Measurements from ENCODE around the gene NBPF3.
"Not testable (repeated sequence)": the region's sequence is repeated elsewhere in the genome, so short reads cannot be mapped to it uniquely, and the experiment has no call there.

Gene NBPF3

DNA sequence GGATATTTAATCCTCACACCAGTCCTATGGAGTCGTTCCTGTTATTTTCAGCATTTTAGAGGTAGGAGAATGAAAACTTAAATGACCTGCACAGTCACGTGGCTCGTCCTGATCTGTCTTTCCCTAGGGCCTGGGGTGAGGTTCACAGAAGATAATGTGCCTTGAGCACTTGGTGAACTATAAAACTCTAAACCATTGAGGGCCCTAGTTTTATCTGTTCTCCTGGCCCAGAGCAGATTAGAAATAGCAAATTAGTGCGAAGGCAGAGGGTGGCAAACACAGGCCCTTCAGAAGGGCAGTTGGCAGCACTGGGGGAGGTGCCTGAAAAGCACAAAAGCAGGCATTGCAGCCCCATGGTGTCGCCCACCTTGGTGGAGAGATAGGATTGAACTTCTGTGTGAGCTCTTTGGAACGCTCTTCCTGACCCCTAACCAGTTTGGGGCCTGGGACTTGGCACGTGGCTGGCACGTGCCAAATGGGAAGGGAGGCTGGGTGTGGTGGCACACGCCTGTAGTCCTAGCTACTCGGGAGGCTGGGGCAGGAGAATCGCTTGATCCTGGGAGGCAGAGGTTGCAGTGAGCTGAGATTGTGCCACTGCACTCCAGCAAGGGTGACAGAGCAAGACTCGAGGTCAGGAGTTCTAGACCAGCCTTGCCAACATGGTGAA lies 1.2 kb upstream of the NBPF3 start:
- not testable (repeated sequence) for DNase-seq (ENCODE audit: low read depth in 1 of 2, low spot score in 1 of 2)

DNA sequence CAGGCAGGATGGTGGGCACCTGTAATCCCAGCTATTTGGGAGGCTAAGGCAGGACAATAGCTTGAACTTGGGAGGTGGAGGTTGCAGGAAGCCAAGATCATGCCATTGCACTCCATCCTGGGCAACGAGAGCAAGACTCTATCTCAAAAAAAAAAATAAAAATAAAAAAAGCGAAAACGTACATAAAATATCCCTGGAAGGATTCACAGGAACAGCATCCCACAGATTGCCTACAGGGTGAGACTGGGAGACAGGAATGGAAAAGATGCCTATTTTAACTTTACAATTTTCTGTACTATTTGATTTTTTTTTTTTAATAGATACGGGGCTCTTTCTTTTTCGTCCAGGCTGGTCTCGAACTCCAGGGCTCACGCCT lies 604 bp upstream of the NBPF3 start:
- no peak for DNase-seq (ENCODE audit: low read depth in 1 of 2, low spot score in 1 of 2)

DNA sequence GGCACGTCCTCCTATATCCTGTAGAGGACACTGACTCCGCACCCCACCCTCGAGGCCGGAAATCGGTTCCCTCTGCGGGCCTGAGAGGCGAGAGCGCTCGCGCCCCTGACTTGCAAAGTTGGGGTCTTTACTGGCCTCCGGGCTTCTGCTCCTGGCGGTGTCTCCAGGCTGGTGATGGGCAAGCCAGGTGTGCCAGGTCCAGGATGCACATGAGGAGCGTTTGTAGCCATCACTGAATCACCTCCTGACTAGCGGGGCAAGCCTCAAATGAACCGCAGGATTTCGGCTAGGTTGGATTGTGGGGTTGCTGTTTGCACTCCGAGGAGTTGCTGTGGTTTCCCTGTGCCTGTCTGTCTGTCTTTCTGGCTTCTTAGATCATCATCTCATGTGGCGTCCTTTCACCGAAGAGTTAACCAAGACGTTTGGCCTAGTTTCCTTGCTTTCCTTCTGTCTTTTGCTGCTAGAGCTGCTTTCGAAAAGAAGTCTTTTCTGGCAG lies 741 bp downstream of the NBPF3 start:
- DNase-seq (ENCODE audit: low read depth in 1 of 2, low spot score in 1 of 2) = not testable (repeated sequence)

DNA sequence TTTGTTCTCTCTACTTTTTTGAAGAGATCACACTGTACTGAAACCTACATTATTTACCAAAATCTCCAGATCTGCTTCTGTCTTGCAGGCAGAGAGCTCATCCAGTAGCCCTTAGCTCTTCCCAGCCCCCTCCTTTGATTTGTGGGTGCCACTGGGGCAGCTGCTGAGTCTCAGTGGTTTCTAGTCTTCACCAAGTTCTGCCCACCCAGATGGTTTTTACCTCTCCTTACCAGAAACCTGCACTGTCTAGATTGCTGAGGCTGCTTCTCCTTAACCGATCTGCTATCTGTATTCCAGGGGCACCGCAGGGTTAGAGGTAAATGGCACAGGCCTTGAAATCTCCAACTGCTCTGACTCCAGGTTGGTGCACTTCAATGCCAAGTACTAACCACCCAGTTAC lies 6.7 kb downstream of the NBPF3 start:
- not testable (repeated sequence) for DNase-seq (ENCODE audit: low read depth in 1 of 2, low spot score in 1 of 2)

DNA sequence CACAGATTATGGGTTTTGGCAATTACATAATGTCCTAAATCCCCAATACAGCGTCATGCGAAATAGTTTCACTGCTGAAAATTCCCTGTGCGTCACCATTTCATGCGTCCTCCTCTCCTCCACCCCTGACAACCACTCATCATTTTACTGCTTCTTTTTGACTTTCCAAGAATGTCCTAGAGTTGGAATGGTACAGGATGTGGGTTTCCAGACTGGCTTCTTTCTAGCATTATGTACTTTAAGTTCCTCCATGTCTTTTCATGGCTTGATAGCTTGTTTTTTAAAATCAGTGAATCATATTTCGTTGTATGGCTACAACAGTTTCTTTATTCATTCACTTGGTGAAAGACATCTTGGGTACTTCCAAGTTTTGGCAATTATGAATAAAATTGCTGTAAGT lies 7.4 kb downstream of the NBPF3 start:
- no peak for DNase-seq (ENCODE audit: low read depth in 1 of 2, low spot score in 1 of 2)

DNA sequence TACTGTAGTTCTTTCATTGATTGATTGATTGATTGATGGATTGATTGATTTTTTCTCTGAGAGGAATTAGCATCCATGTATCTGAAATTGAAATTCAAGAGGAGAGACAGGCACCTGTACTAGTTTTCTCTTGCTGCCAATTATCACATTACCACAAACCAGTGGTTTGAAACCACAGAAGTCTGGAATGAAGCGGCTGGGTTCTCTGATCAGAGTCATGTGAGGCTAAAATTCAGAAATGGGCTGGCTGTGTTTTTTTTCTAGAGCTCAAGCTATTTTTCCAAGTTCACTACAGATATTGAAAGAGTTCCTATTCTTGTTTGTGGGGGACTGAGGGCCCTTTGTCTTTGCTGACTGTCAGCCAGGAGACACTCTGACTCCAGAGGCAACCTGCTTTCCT lies 10.0 kb downstream of the NBPF3 start:
- no peak for DNase-seq (ENCODE audit: low read depth in 1 of 2, low spot score in 1 of 2)

DNA sequence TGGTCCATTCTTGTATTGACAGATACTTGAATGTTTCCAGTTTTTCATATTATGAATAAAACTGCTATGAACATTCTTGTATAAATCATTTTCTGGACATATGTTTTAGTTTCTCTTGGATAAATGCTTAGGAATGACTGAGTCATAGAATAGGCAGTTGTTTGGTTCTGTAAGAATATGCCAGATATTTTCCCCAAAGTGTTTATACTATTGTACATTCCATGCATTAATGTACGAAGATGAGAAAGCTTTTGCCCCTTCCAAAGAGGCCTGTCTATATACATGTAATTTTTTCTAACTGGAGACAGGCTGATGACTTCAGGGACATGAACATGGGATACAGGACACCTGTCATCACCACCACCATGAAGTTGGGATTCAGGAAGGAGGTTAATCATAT lies 11.3 kb downstream of the NBPF3 start:
- DNase-seq (ENCODE audit: low read depth in 1 of 2, low spot score in 1 of 2) = no peak

DNA sequence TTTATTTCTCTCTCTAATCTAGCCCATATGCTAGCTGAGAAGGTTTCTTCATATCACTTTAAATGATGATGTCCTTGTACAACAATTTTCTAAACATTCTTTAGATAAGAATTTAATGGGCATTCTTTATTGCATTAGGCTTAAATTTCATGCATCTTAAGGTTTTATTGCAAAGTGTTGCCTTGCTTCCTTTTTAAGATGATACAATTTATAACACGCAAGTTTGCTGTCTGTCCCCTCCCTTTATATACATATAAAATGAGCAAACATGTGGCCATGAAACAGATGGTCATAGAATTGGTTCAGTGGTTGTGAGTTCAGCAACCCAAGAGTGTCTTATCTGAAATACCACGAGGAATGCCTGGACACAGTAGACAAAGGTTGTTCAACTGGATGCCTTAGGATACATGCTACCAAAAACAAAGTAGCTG lies 12.1 kb downstream of the NBPF3 start:
- no peak for DNase-seq (ENCODE audit: low read depth in 1 of 2, low spot score in 1 of 2)

DNA sequence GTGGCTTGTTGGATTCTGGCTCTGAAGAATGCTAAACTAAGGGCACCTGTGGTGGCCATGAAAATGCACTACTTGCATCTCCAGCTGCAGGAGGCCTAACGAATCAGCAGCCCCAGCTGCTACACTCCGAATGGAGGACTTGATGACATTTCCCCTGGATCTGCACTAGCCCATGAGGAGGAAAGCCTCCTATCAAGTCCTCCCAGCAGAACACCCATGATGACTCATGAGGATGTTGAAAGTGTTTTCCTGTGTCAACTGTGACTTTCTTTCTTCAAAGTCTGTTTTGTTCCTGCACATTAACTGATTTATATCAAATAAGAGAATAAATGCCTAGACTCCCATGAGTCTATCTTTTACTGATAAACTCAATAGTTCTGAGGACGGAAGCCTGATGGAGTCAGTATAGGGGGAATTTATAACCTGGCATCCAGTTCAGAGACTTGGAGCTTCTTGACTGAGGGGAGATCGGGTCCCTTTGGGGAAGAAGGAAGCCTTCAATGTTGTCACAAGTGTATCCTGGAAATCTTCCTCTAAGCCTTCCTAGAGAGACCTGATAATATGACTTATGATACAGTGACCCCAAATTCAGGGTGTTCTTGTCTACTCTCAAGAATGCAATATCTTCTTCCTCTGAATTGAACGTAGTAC lies 14.2 kb downstream of the NBPF3 start:
- not testable (repeated sequence) for DNase-seq (ENCODE audit: low read depth in 1 of 2, low spot score in 1 of 2)

DNA sequence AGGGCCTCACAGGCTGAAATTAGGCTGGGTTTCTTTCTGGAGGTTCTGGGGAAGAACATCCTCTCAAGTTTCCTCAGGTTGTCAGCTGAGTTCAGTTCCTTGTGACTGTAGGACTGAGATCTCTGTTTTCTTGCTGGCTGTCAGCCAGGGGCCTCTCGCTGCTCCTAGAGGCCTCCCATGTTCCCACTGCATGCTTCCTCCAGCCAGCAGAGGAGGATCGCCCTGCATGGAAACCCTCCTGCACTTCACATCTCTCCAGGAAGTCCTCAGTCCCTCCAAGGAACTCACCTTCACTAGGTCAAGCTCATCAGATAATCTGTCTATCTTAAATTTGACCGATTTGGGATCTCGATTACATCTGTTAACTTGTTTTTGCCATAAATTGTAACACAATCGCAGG lies 15.0 kb downstream of the NBPF3 start:
- not testable (repeated sequence) for DNase-seq (ENCODE audit: low read depth in 1 of 2, low spot score in 1 of 2)

DNA sequence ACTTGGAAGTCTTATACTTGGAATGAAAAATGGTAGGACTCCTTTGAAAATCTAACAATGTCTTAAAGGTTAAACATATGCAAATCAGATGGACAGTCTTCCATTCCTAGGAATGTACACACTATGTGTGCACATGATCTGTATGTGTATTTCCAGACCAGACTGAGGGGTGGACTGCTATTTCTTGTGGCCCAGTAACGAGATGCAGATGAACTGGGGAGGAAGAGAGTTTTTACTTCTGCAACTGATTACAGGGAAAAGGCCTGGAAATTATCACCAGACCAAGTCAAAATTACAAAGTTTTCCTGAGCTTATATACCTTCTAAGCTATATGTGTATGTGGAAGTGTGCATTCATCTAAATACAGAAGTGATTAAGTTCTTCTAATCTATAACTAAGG lies 17.7 kb downstream of the NBPF3 start:
- DNase-seq (ENCODE audit: low read depth in 1 of 2, low spot score in 1 of 2) = no peak

DNA sequence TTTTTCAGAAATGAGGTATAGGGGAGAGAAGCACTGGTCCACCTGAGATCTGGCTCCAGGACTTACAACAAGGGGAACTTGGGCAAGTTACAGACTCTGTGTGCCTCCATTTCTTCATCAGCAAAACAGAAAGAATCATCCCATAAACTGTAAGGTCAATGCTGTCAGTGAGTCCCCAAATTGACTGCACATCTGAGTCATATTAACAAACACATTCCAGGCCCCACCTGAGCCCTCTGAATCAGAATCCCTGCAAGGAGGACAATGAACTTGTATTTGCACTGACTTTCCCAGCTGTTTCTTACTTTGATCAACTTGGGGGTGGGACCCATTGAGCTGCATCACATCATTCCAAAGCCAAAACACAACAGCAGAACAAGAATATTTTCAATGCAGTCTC lies 25.2 kb downstream of the NBPF3 start:
- not testable (repeated sequence) for DNase-seq (ENCODE audit: low read depth in 1 of 2, low spot score in 1 of 2)

DNA sequence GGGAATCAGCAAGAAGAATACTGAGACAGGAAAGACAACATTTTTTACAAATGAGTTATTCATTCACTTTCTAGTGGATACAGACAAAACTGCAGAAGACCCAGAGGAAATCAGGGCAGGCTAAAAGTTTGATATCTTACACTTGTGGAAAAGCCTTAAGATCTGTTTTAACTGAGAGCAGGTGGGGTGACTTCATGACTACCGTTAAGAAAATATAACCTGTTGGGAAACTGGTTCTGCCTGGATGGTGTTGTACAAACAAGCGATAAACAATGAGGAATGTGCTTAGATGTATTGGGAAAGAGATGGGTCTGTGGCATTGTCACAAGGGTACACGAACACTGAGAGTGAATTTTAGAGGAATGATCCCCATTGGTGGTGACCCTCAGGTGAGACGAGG lies 28.0 kb downstream of the NBPF3 start:
- not testable (repeated sequence) for DNase-seq (ENCODE audit: low read depth in 1 of 2, low spot score in 1 of 2)

DNA sequence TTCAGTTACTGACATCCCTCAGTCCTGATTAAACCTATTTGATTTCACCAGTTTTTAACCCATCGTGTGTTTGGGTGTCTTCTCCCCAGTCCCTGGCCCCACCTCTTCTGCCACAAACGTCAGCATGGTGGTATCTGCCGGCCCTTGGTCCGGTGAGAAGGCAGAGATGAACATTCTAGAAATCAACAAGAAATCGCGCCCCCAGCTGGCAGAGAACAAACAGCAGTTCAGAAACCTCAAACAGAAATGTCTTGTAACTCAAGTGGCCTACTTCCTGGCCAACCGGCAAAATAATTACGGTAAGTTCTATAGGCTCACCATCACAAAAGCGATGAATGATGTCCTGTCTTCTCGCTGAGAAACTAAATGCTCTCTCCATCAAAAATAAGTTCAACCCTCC lies 28.7 kb downstream of the NBPF3 start:
- no peak for DNase-seq (ENCODE audit: low read depth in 1 of 2, low spot score in 1 of 2)

DNA sequence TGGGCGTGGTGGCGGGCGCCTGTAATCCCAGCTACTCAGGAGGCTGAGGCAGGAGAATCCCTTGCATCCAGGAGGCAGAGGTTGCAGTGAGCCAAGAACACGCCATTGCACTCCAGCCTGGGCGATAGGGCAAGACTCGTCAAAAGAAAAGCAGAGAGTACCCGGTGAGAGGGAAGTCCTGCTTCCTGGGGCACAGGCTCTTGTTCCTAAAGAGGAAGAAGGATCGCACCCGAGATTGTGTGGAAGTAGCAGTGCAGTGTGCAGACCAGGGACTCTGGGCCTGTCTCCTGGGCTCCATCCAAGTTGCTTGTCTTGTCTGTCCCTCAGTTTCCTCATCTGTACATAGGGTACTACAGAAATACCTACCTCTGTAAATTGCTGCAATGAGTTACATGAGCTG lies 29.6 kb downstream of the NBPF3 start:
- DNase-seq (ENCODE audit: low read depth in 1 of 2, low spot score in 1 of 2) = no peak

DNA sequence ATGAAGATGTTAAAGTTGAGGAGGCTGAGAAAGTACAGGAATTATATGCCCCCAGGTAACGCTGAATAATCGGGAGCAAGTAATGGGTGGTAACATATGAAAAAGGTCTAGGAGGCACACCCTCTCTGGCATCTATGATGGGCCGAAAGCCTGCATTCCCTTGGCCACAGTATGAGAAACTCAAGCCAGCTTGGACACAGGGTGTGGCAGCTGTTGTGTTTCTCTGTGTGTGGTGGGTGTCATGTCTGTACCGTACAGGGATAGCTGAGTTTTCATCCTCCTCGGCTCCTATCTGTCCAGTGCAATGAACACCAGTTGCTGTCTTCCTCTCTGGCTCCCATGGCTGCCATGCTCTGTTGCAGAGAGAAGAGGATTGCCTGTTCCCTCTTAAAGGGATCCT lies 32.9 kb downstream of the NBPF3 start:
- no peak for DNase-seq (ENCODE audit: low read depth in 1 of 2, low spot score in 1 of 2)

DNA sequence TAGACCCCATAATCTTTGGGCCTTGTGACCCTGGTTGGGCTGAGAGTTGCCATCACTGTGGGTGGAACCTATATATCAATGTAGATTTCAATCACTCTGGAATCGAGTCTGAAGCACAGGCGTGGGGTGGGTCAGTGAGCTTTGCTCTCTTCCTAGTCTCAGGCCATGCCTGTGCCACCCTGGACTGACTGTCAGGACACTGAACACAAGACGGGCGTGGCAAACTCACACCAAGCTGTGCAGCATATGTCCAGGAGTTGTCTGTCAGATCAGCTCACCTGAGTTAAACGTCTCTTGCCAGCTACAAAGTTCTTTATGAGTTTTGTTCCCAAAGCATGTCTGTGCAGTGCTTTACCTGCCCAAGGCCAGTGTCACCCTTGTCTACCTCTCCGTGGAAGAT lies 38.4 kb downstream of the NBPF3 start:
- DNase-seq (ENCODE audit: low read depth in 1 of 2, low spot score in 1 of 2) = no peak

DNA sequence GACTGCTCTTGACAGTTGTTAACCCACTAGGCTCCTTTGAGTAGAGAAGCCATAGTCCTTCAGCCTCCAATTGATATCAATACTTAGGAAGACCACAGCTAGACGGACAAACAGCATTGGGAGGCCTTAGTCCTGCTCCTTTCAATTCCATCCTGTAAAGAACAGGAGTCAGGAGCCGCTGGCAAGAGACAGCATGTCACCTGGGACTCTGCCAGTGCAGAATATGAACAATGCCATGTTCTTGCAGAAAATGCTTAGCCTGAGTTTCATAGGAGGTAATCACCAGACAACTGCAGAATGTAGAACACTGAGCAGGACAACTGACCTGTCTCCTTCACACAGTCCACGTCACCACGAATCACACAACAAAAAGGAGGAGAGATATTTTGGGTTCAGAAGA lies 43.9 kb downstream of the NBPF3 start:
- not testable (repeated sequence) for DNase-seq (ENCODE audit: low read depth in 1 of 2, low spot score in 1 of 2)

DNA sequence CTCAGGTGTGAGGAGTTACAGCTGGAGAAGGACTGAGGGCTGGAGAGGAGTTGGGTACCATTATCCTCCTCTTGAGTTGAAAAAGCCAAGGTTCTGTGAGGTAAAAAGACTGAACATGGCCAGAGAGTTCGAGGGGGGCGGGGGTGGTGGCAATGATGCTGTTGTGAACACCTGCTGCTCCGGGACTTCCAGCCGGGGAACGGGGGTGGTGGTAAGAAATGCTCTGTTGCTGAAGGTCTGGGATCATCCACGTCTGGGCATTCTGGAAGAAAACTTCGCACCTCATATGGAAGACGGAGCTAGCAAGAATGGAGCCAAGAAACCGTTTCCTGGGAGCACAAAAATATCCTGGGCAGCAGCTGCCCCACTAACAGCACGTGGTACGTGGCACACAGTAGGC lies 49.2 kb downstream of the NBPF3 start:
- DNase-seq (ENCODE audit: low read depth in 1 of 2, low spot score in 1 of 2) = no peak

DNA sequence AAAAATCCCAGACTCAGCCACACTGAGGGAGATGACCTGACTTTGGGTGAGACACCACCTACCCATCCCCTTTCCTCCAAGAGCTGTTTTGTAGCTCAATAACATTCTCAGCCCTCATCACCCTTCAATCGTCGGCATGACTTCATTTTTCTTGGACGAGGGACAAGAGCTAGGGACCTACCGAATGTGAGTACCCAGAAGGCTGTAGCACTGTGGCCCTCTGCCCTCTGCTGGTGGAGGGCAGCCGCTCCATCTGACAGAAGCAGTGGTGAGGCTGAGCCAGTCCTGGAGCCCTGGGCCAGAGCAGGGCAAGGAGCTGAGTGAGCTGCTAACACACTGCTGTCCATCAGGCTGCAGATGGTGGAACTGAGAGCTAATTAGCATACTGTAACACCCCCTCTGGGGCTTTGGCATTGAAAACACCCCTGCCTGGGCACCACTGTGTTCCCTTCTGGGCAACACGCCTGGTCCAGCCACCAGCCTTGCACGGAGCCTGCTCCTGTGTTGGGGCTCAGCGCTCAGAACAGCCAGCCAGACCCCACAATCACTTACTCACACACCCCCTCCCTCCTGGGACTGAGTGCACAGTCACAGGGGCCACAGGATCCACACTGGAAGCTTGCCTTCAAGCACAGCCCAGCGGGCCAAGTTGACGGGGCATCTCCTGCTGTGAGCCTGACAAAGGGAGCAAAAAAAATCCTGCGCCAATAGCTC lies 51.0 kb downstream of the NBPF3 start:
- DNase-seq (ENCODE audit: low read depth in 1 of 2, low spot score in 1 of 2) = peak in 1 of 2 donors; percentile 8

DNA sequence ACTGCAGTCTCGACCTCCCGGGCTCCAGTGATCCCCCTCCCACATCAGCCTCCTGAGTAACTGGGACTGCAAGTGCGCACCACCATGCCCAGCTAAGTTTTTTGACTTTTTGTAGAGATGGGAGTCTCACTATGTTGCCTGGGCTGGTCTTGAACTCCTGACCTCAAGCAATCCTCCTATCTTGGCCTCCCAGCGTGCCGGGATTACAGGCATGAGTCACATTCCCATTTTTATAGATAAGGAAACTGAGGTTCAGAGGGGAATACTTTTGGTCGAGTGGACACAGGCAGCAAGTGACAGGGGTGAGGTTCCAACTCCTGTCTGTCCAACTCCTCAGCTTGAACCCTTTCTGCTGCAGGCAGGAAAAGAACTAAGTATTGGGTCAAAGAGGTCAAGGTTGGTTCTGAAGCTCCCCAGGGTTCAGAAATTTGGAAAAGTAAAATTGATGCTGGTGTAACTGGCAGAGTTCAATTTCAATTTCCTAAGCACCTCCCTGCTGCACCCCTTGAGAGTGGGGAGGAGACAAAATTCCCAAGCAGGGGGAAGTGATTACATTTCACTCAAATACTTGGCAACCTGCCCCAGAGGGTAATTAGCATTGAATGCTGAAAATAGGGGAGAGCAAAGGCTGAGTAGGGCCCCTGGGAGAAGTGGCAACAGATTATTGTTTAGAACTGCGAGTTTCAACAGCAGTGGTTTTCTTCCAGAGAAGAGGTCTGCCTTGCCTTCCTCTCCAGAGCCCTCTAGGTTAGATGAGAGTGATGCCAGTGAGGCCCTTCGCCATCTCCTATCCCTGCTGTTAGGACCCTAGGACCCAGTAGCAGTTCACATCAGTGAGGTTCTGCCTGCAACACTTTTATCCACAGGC lies 51.8 kb downstream of the NBPF3 start:
- DNase-seq (ENCODE audit: low read depth in 1 of 2, low spot score in 1 of 2) = no peak

DNA sequence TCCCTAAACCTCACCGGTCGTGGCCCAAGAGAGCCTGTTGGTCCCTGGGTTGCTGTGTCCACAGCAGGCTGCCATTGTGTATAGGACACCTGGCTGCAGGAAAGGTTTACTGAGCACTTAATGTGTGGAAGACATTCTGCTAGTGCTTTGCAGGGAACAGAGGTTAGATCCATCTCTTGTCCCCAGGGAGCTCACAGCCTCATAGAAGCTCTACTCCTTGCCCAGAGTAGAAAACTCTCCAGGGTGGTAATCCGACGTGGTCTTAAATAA lies 52.4 kb downstream of the NBPF3 start:
- no peak for DNase-seq (ENCODE audit: low read depth in 1 of 2, low spot score in 1 of 2)

Measured in stimulated activated CD4-positive, alpha-beta T cell treated with anti-CD3 and anti-CD28 coated beads, Interleukin-15, amount 100 ng/mL, for 1 hour (primary cell).